PC-9 (cell line): Measurements from ENCODE around the gene LRFN3. TPM values are rescaled to one million over a fixed set of nuclear protein-coding genes. Genes with fewer than 3 reads are reported as not detected.

ENCODE experiments used
- BruUV-seq: library from RNA; stranded (reverse); fragments of 400-500 nt; replicated peaks from 2 replicates; lab custom pipeline; 2021; lab: Mats Ljungman, UMichigan
- CTCF ChIA-PET: fragments of 300-600 bp; sonication (Branson Sonifier 250); formaldehyde crosslinking; loops from one replicate; lab custom pipeline; 2022; ENCODE audit warnings: antibody characterized with exemption; lab: Charles Lee
- POLR2A ChIA-PET: fragments of 300-600 bp; sonication (Branson Sonifier 250); formaldehyde crosslinking; loops from one replicate; lab custom pipeline; 2022; ENCODE audit warnings: antibody characterized with exemption; ENCODE audit not compliant: unreplicated experiment; lab: Charles Lee
- DNase-seq, 2 experiments: peaks; one replicate each; pipeline versions ENCODE4 v3.0.0 to v3.0.0-alpha.2; 2015 to 2022; ENCODE audit warnings: mixed read lengths in 1 of 2
- H2AFZ ChIP-seq: fragments of 200-600 bp; sonication (generic); 2 replicates; pipeline ENCODE4 v1.8.1; 2017; ENCODE audit warnings: antibody characterized with exemption
- H3F3A ChIP-seq: fragments of 200-600 bp; sonication (generic); 2 replicates; pipeline ENCODE4 v1.8.1; 2017; ENCODE audit warnings: antibody characterized with exemption, mild to moderate bottlenecking, low read depth; ENCODE audit not compliant: insufficient read depth
- H3K27ac ChIP-seq: fragments of 200-600 bp; sonication (generic); 2 replicates; pipeline ENCODE4 v1.6.1; 2016; ENCODE audit warnings: mixed run types
- H3K27me3 ChIP-seq: fragments of 200-600 bp; sonication (generic); 2 replicates; pipeline ENCODE4 v1.6.1; 2016; ENCODE audit warnings: low read depth, mixed run types; ENCODE audit not compliant: insufficient read depth
- H3K36me3 ChIP-seq: fragments of 200-600 bp; sonication (generic); 2 replicates; pipeline ENCODE4 v1.6.1; 2016; ENCODE audit warnings: low read depth, mixed run types
- H3K4me1 ChIP-seq: fragments of 200-600 bp; sonication (generic); replicated peaks from 2 replicates; pipeline ENCODE4 v1.6.1; 2016; ENCODE audit warnings: mixed run types; ENCODE audit not compliant: insufficient read depth
- H3K4me2 ChIP-seq: fragments of 200-600 bp; sonication (generic); 2 replicates; pipeline ENCODE4 v1.6.1; 2017; ENCODE audit warnings: mixed run types
- H3K4me3 ChIP-seq: fragments of 200-600 bp; sonication (generic); 2 replicates; pipeline ENCODE4 v1.6.1; 2016; ENCODE audit warnings: mixed run types
- H3K79me2 ChIP-seq: fragments of 200-600 bp; sonication (generic); 2 replicates; pipeline ENCODE4 v1.6.1; 2017; ENCODE audit warnings: low read depth, mixed run types
- H3K9me2 ChIP-seq: fragments of 200-600 bp; sonication (generic); 2 replicates; pipeline ENCODE4 v1.8.1; 2017; ENCODE audit warnings: mild to moderate bottlenecking; ENCODE audit not compliant: insufficient read depth
- H3K9me3 ChIP-seq: fragments of 200-600 bp; sonication (generic); 2 replicates; pipeline ENCODE4 v1.8.1; 2016; ENCODE audit warnings: low read depth; ENCODE audit not compliant: insufficient read depth
- H4K20me1 ChIP-seq: fragments of 200-600 bp; sonication (generic); 2 replicates; pipeline ENCODE4 v1.8.1; 2017; ENCODE audit not compliant: insufficient read depth
- EZH2 ChIP-seq: fragments of 200-600 bp; sonication (generic); IDR thresholded peaks from 2 replicates; pipeline ENCODE4 v1.8.0; 2017; ENCODE audit warnings: antibody characterized with exemption, low read depth
- intact Hi-C: fragments of 100-400 bp; cut with micrococcal nuclease; formaldehyde crosslinking; loops from one replicate; pipeline ENCODE4 v1.10.0; 2022; ENCODE audit not compliant: unreplicated experiment
- total RNA-seq: library from RNA; stranded (reverse); gene quantifications from 2 replicates; pipeline ENCODE4 v1.2.3, GENCODE V29; 2021
- TF ChIP-seq, protein P1 (sequence below): fragments of 200-600 bp; sonication (generic); conservative IDR thresholded peaks from 2 replicates; pipeline ENCODE4 v1.6.1; 2017; ENCODE audit warnings: mixed run types, antibody characterized with exemption, mild to moderate bottlenecking, moderate library complexity

LRFN3 gene
- total RNA-seq, 1 experiment from 2014 or later, result 10.5 TPM

DNA sequence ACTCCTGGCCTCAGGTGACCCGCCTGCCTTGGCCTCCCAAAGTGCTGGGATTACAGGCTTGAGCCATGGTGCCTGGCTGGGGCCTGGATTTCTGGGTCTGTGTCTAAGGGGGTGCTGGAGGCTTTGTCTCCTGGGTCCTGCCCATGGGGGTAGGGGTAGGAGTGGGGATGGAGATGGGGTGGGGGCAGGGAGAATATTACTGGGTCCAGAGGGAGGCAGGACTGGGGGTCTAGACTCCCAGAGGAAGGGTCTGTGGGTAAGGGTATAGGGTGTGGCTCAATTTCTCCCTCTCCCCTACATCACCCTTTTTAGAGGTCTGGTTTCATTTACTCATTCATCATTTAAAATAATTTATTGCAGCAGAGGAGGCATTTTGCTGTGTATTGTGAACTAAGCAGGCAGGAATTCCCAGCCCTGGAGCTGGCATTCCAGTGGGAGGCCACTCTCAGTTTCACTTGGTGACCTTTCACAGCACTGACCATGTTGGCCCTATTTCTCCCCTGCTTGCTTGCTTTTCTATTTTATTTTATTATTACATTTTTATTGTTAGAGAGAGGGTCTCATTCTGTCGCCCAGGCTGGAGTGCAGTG, 35.0 kb upstream of the LRFN3 start:
- Histone ChIP-seq H3K79me2 (peaks cover 16% of the 10 kb centered on the region), H3K36me3 (peaks cover 10% of the 10 kb centered on the region; the same call in 1 of the 2 replicates), H4K20me1 (no peaks in the 10 kb centered on the region), H3K9me3 (no peaks in the 10 kb centered on the region), H3F3A (peaks cover 13% of the 10 kb centered on the region), H3K27me3 (no peaks in the 10 kb centered on the region), H2AFZ (peak overlapping the region; percentile 92; the same call in 1 of the 2 replicates), H3K4me3 (peak overlapping the region; percentile 79; the same call in 1 of the 2 replicates), H3K27ac (no peak overlapping the region), H3K4me1 (peaks cover 8% of the 10 kb centered on the region; the same call in 1 of the 2 replicates), H3K4me2 (peak overlapping the region; percentile 87), H3K9me2 (no peaks in the 10 kb centered on the region)
- TF ChIP-seq, protein P1, sequence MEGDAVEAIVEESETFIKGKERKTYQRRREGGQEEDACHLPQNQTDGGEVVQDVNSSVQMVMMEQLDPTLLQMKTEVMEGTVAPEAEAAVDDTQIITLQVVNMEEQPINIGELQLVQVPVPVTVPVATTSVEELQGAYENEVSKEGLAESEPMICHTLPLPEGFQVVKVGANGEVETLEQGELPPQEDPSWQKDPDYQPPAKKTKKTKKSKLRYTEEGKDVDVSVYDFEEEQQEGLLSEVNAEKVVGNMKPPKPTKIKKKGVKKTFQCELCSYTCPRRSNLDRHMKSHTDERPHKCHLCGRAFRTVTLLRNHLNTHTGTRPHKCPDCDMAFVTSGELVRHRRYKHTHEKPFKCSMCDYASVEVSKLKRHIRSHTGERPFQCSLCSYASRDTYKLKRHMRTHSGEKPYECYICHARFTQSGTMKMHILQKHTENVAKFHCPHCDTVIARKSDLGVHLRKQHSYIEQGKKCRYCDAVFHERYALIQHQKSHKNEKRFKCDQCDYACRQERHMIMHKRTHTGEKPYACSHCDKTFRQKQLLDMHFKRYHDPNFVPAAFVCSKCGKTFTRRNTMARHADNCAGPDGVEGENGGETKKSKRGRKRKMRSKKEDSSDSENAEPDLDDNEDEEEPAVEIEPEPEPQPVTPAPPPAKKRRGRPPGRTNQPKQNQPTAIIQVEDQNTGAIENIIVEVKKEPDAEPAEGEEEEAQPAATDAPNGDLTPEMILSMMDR, result no peak
- no peak for TF ChIP-seq EZH2
- intact Hi-C loops, result loop anchor here (10.0 kb wide), 1 partner anchor 156 kb away; the partner anchor contains the start of genes IGFLR1, LIN37, PSENEN and U2AF1L4
- ChIA-PET POLR2A (interaction anchor here (0.6 to 0.9 kb wide), 5 partner anchors 9 to 314 kb away, joined by 3 to 7 read pairs (median 4); partner anchors contain the start of genes ZNF146 and ZNF565), CTCF (no interaction called here)
- no TSS peak for BruUV-seq
- peak; percentile 27 to 65 for DNase-seq

DNA sequence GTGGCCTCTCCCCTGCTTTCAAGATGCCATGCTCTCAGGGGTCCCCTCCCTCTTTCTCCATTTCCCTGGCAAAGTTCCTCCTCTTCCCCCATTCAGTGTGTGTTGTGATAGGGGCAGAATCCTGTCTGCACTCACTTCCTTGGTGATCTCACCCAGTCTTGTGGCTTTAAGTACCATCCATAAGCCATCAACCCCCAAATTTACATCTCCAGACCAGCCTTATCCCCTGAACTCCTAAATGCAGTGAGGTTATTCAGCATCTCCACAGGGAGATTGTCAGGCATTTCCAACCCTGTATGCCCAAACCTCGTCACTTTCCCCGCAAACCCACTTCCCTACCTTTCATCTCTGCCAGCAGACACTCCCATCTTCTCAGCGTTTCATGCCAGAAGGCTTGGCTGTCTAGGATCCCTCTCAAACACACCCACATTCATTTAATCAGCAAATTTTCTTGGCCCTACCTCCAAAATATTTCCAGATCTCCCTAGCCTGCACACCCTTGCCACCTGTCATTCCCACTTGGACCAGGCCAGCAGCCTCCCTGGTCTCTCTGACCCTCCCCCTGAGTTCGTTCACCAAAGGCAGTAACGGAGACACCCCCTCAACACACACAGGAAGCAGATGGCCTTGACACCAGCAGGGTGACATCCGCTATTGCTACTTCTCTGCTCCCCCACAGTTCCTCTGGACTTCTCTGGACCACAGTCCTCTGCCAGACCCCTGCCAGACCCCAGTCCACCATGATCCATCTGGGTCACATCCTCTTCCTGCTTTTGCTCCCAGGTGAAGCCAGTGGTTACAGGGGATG, 34.1 kb upstream of the LRFN3 start, which contains the start of gene HCST:
TSS of gene HCST (plus strand) at position 676 of the 808 bp plus-strand sequence. CDS start at position 741, 65 bp downstream.
- Histone ChIP-seq H3K27me3 (no peaks in the 10 kb centered on the region), H3K79me2 (peaks cover 16% of the 10 kb centered on the region), H3K4me3 (peak within 1 kb of the TSS; percentile 48; the same call in 1 of the 2 replicates), H3K9me3 (no peaks in the 10 kb centered on the region), H3K36me3 (peaks cover 6% of the 10 kb centered on the region; the same call in 1 of the 2 replicates), H2AFZ (peak within 1 kb of the TSS; percentile 74; the same call in 1 of the 2 replicates), H3K9me2 (no peaks in the 10 kb centered on the region), H3K27ac (no peak within 1 kb of the TSS), H3K4me1 (peaks cover 8% of the 10 kb centered on the region; the same call in 1 of the 2 replicates), H3K4me2 (peak within 1 kb of the TSS; percentile 87), H4K20me1 (no peaks in the 10 kb centered on the region), H3F3A (peaks cover 13% of the 10 kb centered on the region)
- CTCF ChIA-PET, result no interaction called here
- POLR2A ChIA-PET, result interaction anchor here (0.7 kb wide), 1 partner anchor 29 kb away, joined by 5 read pairs; no protein-coding TSS in a partner anchor
- no peak for DNase-seq
- TF ChIP-seq EZH2, result no peak
- TF ChIP-seq, protein P1, result no peak
- intact Hi-C loops, result loop anchor here (10.0 kb wide), 1 partner anchor 157 kb away; the partner anchor contains the start of genes IGFLR1, LIN37, PSENEN and U2AF1L4
- BruUV-seq, result no TSS peak

DNA sequence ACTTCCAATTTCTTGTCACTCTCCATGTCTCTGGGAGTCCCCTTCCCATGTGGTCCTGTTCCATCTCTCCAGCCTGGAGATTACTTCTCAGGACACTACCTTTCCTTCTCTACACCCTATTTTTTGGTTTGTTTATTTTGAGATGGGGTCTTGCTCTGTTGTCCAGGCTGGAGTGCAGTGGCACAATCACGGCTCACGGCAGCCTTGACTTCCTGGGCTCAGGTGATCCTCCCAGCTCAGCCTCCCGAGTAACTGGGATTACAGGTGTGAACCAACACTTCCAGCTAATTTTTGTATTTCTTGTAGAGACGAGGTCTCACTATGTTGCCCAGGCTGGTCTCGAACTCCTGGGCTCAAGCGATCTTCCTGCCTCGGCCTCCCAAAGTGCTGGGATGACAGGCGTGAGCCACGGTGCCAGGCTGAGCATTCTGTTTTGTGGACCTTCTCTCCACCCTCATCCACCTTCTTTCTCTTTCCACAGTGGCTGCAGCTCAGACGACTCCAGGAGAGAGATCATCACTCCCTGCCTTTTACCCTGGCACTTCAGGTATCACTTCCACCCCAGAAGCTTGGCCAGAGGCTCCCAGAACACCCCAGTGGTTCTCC, 33.2 kb upstream of the LRFN3 start:
- Histone ChIP-seq H3K36me3 (no peaks in the 10 kb centered on the region), H3K4me3 (peak overlapping the region; percentile 48; the same call in 1 of the 2 replicates), H3K27me3 (no peaks in the 10 kb centered on the region), H3K9me2 (no peaks in the 10 kb centered on the region), H3K4me2 (peak overlapping the region; percentile 78), H2AFZ (peak overlapping the region; percentile 74; the same call in 1 of the 2 replicates), H3K9me3 (no peaks in the 10 kb centered on the region), H3K4me1 (peaks cover 8% of the 10 kb centered on the region; the same call in 1 of the 2 replicates), H3K79me2 (peaks cover 15% of the 10 kb centered on the region), H3K27ac (no peak overlapping the region), H3F3A (peaks cover 13% of the 10 kb centered on the region), H4K20me1 (no peaks in the 10 kb centered on the region)
- no peak for TF ChIP-seq EZH2
- TF ChIP-seq, protein P1, result no peak
- DNase-seq, result no peak
- intact Hi-C loops, result loop anchor here (10.0 kb wide), 1 partner anchor 158 kb away; the partner anchor contains the start of genes IGFLR1, LIN37, PSENEN and U2AF1L4
- ChIA-PET POLR2A (interaction anchor here (0.5 kb wide), 1 partner anchor 111 kb away, joined by 4 read pairs; no protein-coding TSS in a partner anchor), CTCF (no interaction called here)
- BruUV-seq, result no TSS peak
